GM23338 (cell line): ENCODE measurements around the gene FTO. TPM values are rescaled to one million over a fixed set of nuclear protein-coding genes. Genes with fewer than 3 reads are reported as not detected.

ENCODE experiments used
- ATAC-seq: fragments of 200-7000 bp; cut with Tn5 transposase; 3 replicates; pipeline ENCODE4 v1.9.1; 2020
- DNase-seq: peaks from one replicate; pipeline ENCODE4 v3.0.0-alpha.2; 2015; ENCODE audit warnings: low spot score
- H2AFZ ChIP-seq: fragments of 200-600 bp; sonication (generic); 2 replicates; pipeline ENCODE4 v1.8.0; 2016; ENCODE audit warnings: antibody characterized with exemption, mild to moderate bottlenecking, moderate library complexity
- H3F3A ChIP-seq: fragments of 200-600 bp; sonication (generic); replicated peaks from 2 replicates; pipeline ENCODE4 v1.8.0; 2017; ENCODE audit warnings: antibody characterized with exemption, mixed run types, low read depth
- H3K27ac ChIP-seq: fragments of 200-600 bp; sonication (generic); 2 replicates; pipeline ENCODE4 v1.6.1; 2016; ENCODE audit warnings: low read depth
- H3K27me3 ChIP-seq: fragments of 200-600 bp; sonication (generic); 2 replicates; pipeline ENCODE4 v1.8.0; 2016; ENCODE audit warnings: mild to moderate bottlenecking, mixed run types, moderate library complexity; ENCODE audit not compliant: insufficient read depth
- H3K36me3 ChIP-seq: fragments of 200-600 bp; sonication (generic); 2 replicates; pipeline ENCODE4 v1.8.0; 2016; ENCODE audit warnings: mild to moderate bottlenecking; ENCODE audit not compliant: insufficient read depth
- H3K4me1 ChIP-seq: fragments of 200-600 bp; sonication (generic); 2 replicates; pipeline ENCODE4 v1.8.0; 2016; ENCODE audit warnings: mild to moderate bottlenecking, moderate library complexity; ENCODE audit not compliant: insufficient read depth
- H3K4me2 ChIP-seq: fragments of 200-600 bp; sonication (generic); 2 replicates; pipeline ENCODE4 v1.7.1; 2017; ENCODE audit warnings: mixed run types
- H3K4me3 ChIP-seq: fragments of 200-600 bp; sonication (generic); 2 replicates; pipeline ENCODE4 v1.6.1; 2016; ENCODE audit warnings: mixed run types
- H3K79me2 ChIP-seq: fragments of 200-600 bp; sonication (generic); replicated peaks from 2 replicates; pipeline ENCODE4 v1.8.0; 2017; ENCODE audit warnings: mild to moderate bottlenecking; ENCODE audit not compliant: insufficient read depth
- H3K9me2 ChIP-seq: fragments of 200-600 bp; sonication (generic); 2 replicates; pipeline ENCODE4 v1.8.0; 2017; ENCODE audit not compliant: insufficient read depth
- H4K20me1 ChIP-seq: fragments of 200-600 bp; sonication (generic); replicated peaks from 2 replicates; pipeline ENCODE4 v1.8.0; 2017; ENCODE audit warnings: mild to moderate bottlenecking; ENCODE audit not compliant: insufficient read depth
- H3K27ac Mint-ChIP-seq: 2 replicates; pipeline ENCODE4 v1.8.0; 2020; ENCODE audit warnings: inconsistent platforms, mild to moderate bottlenecking, moderate library complexity, mixed read lengths
- H3K27me3 Mint-ChIP-seq: 3 replicates; pipeline ENCODE4 v1.8.0; 2022; ENCODE audit warnings: low read depth, mild to moderate bottlenecking, moderate library complexity, mixed read lengths, inconsistent platforms; ENCODE audit not compliant: insufficient read depth, poor library complexity
- H3K36me3 Mint-ChIP-seq: 3 replicates; pipeline ENCODE4 v1.8.0; 2021; ENCODE audit warnings: low read depth, mild to moderate bottlenecking, inconsistent platforms, moderate library complexity, mixed read lengths
- H3K4me1 Mint-ChIP-seq: 3 replicates; pipeline ENCODE4 v1.8.0; 2020; ENCODE audit warnings: mild to moderate bottlenecking, inconsistent platforms, mixed read lengths
- H3K4me3 Mint-ChIP-seq: 3 replicates; pipeline ENCODE4 v1.8.0; 2021; ENCODE audit warnings: moderate library complexity, mild to moderate bottlenecking, inconsistent platforms, mixed read lengths
- H3K9me3 Mint-ChIP-seq: 3 replicates; pipeline ENCODE4 v1.8.0; 2020; ENCODE audit warnings: moderate library complexity, mild to moderate bottlenecking, inconsistent platforms, mixed read lengths
- EZH2 ChIP-seq: fragments of 200-600 bp; sonication (generic); IDR thresholded peaks from one replicate; pipeline ENCODE4 v1.8.0; 2017; ENCODE audit warnings: antibody characterized with exemption, mild to moderate bottlenecking, low read depth; ENCODE audit not compliant: unreplicated experiment
- JUNB ChIP-seq: IDR thresholded peaks from one replicate; pipeline ENCODE4 v1.6.1; 2016; ENCODE audit warnings: antibody characterized with exemption; ENCODE audit not compliant: unreplicated experiment
- ZNF114 ChIP-seq: fragments of 250-450 bp; sonication (Bioruptor Pico); IDR thresholded peaks from 2 replicates; pipeline ENCODE4 v1.5.0; 2020; ENCODE audit warnings: mild to moderate bottlenecking, moderate library complexity
- ZNF462 ChIP-seq: fragments of 250-450 bp; sonication (Bioruptor Pico); IDR thresholded peaks from 2 replicates; pipeline ENCODE4 v1.5.0; 2020; ENCODE audit warnings: mild to moderate bottlenecking, moderate library complexity
- polyA plus RNA-seq: library from polyadenylated mRNA; unstranded; fragments of >200 nt; fragmentation: Nextera tagmentation; extraction: Ambion mirVana; gene quantifications from 2 replicates; pipeline ENCODE4 v1.2.1, GENCODE V29; 2016
- total RNA-seq: library from RNA; depleted of rRNA; stranded (reverse); fragments of >200 nt; shearing (Covaris generic); gene quantifications from 2 replicates; pipeline ENCODE4 v1.2.3, GENCODE V29; 2014

FTO gene
- total and polyA plus RNA-seq, 2 experiments from 2014 or later, result 17.7 to 69.6 TPM

- TF ChIP-seq ZNF462 (no peak), JUNB (no peak), EZH2 (no peak)
Observed at GRCh38 chr16:54107583-54108202, 403.7 kb downstream of the FTO start (continued).

GRCh38 chr16:54110016-54110981 lies 406.3 kb downstream of the FTO start:
- Mint-ChIP-seq H3K4me3 (no peak overlapping the region), H3K27ac (no peak overlapping the region), H3K4me1 (peaks cover 9% of the 10 kb centered on the region; the same call in 2 of the 3 replicates), H3K36me3 (peaks cover 8% of the 10 kb centered on the region; the same call in 2 of the 3 replicates), H3K27me3 (peaks cover 7% of the 10 kb centered on the region), H3K9me3 (no peaks in the 10 kb centered on the region)
- Histone ChIP-seq H3K9me2 (peaks cover 8% of the 10 kb centered on the region; the same call in 1 of the 2 replicates), H3F3A (no peaks in the 10 kb centered on the region), H3K27ac (no peak overlapping the region), H2AFZ (no peak overlapping the region), H3K4me1 (0 out of 2 replicates have a peak, but pooled peaks cover 9% of the 10 kb centered on the region), H3K27me3 (no peaks in the 10 kb centered on the region), H3K4me3 (no peak overlapping the region), H3K4me2 (no peak overlapping the region), H3K79me2 (no peaks in the 10 kb centered on the region), H4K20me1 (no peaks in the 10 kb centered on the region), H3K36me3 (no peaks in the 10 kb centered on the region)
- no peak for DNase-seq
- ATAC-seq, result no peak
- TF ChIP-seq ZNF114 (CRISPR knock-in tag) (no peak), ZNF462 (no peak)
